HS-5 (cell line): Measurements from ENCODE around the gene C4BPA.

Experiments
- DNase-seq: peaks from one replicate; pipeline ENCODE4 v3.0.0-alpha.2; 2012; ENCODE audit warnings: low read depth

C4BPA gene

GRCh38 chr1:207077470-207078377 is 26.3 kb upstream of the C4BPA start:
- DNase-seq = peak; percentile 67

DNA sequence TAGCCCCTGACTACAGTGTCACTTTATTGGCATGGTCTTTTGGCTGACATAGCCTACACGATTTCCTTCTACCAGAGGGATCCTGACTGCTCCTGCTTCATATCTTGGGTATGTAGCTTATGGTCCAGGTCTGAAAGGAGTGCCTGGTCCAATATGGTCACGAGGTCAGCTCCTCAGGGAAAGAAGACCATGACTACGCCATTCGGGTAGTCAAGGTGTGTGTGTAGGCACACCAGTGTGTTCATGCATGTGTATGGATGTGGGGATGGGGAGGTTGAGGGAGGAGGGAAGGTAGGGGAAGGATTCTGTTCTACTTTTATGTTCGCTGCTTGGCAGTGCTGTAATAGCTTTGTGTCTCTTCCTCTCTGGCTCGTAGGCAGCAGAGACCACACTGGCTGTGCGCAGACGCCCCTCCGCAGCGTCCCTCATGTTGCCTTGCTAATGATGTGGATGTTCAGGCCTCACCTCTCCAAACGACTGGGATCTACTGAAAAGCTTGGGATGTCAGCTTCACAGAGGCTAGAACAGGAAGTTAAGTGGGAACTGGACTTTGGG is 25.4 kb upstream of the C4BPA start:
- no peak for DNase-seq

- DNase-seq = no peak
Observed at GRCh38 chr1:207079706-207080241, 24.3 kb upstream of the C4BPA start.

- no peak for DNase-seq
Observed at GRCh38 chr1:207081088-207081487, 22.9 kb upstream of the C4BPA start.

DNA sequence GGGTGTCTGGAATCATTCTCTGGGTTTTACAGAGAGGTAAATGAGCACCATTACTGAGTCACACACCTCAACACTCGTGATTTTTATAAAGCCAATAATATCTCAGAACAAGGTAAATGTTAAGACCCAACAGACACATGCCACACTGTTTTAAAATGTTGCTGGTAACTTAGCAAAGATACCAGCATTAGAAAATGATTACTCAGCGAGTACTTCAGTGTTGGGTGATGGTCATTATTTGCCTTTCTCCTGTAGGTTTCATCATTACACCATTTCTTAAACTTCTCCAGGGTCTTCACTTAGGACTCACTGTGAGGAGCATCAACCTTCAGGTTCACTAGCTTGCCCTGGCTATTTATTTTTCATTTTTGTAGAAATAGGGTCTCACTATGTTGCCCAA is 22.2 kb upstream of the C4BPA start:
- DNase-seq = no peak

DNA sequence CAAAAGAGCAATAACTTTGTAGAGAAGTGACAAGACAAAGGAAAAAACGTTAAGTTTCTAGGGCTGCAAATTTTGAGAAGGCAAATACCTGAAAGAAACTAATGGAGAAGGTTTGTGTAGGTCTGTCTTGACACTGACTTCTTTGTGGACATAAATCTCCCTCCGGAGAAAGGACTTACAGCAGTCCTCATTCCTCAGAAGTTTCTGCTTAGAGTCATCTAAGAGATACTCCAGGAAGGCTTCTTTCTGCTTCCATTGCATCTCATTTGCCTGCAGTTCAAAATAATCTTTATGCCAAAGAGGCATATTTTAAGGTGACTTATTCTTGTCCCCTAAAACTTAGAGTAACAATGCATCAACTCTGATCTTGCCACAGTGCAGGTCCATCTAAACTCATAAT is 19.8 kb upstream of the C4BPA start:
- DNase-seq = no peak

DNA sequence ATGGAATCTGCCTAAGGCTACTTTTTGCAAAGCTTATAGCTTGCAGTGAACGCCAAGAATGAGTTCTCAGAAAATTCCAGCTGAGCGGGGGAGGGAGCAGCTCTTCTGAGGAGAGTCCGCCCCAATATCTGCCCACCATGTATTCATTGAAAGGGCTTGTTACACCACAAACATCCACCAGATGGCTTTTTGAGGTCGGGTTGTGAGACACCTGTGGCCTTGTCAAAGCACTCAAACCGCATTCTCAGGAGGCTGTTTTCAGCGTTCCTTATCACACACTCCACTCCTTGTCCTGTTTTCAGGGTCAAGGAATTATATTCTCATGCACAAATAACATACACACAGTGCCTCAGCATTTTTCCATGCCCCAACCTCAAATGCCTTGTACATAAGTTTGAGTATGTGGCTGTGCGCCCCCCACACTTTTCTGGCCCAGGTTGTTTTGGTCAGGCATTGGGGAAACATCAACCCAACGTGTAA is 19.3 kb upstream of the C4BPA start:
- DNase-seq = no peak

GRCh38 chr1:207085887-207086286 is 18.1 kb upstream of the C4BPA start:
- no peak for DNase-seq

- no peak for DNase-seq
Observed at GRCh38 chr1:207088161-207088560, 15.9 kb upstream of the C4BPA start.

DNA sequence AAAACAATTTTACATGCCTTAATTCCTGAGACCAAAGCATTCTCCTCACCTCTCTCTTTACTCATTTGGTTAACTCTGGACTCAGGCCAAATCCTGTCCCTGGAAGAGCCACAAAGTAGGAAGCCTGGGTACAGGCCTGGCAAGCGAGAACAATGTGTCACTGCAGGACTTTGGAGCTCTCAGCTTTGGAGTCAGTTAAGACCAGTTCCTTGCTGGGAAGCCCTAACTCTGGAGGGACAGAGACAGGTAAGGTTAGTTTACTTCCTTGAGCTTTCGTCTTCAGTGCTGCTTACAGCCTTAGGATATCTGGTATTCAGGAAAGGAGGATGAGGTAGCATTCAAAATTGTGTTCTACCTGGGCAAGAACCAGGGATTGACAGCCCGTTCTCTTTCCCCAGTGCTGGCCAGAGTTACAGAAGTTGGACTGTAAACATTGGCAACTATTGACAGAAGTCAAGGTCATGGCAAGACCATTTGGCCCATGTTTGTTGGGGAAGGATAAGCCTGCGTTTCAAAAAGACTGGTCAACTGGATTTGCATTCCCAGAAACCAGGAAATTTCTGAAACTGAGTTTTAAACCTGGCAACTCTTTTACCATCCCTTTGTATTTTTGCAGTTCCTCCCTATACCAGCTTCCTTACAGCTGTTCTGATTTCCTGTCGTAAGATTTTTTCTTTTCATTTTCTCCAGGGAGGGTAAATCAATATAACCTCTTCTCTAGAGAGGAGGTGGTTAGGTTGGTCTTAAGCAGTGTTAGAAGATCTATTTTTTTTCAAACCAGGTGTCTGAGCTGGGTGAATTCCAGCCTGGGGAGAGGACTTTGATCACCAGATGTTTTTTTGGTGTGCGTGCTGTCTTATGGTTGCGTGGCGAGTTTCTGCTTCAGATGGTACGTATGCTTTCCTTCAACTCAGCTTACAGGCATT is 15.1 kb upstream of the C4BPA start, which contains the start of gene C4BPB:
Gene C4BPB, plus strand, starts transcription at position 160 of the 926 bp plus-strand sequence. Its CDS starts 672 bp downstream, at position 832.
- DNase-seq = no peak

DNA sequence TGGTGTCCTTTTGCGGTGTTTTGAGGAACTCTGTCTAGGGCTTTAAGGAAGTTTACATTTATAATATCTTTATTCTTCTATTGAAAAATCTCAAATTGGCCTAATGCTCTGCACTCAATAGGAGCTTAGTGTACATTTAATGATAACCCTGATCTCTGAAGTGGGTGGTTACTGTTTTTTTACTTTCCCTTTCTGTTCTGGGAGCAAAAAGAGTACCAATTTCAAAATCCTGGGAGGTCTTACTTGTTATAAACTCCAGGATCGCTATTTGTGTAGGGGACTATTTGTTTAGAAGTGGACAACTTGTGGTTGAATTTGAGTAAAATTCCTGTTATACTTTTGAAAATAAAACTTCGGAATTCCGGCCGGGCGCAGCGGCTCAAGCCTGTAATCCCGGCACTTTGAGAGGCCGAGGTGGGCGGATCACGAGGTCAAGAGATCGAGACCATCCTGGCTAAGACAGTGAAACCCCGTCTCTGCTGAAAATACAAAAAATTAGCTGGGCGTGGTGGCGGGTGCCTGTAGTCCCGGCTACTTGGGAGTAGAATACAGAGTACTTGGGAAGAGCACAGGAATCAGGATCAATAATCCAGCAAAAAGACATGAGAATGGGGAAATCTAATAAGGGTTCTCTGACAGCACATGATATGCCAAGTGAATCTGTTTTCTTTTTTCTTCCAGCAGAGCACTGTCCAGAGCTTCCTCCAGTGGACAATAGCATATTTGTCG is 14.2 kb upstream of the C4BPA start:
- no peak for DNase-seq

GRCh38 chr1:207091200-207091908 is 12.7 kb upstream of the C4BPA start:
- DNase-seq = no peak

GRCh38 chr1:207093944-207094343 is 10.1 kb upstream of the C4BPA start:
- DNase-seq = no peak

DNA sequence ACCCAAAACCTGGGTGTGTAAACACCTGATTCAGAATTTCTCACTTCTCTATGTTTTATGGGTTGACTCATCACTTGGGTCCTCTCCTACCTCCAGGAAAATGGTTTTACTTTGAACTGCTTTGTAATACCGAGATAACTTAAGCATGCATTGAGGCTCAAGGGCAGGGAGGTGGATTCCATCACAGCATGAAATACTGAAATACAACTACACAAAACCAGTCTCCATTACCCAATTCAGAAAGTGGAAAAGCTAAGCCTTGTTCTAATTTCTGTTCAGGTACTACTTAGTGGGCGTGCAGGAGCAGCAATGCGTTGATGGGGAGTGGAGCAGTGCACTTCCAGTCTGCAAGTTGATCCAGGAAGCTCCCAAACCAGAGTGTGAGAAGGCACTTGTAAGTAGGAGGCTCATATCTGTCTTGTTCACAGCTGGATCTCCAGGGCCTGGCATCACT is 6.1 kb upstream of the C4BPA start:
- DNase-seq = no peak

DNA sequence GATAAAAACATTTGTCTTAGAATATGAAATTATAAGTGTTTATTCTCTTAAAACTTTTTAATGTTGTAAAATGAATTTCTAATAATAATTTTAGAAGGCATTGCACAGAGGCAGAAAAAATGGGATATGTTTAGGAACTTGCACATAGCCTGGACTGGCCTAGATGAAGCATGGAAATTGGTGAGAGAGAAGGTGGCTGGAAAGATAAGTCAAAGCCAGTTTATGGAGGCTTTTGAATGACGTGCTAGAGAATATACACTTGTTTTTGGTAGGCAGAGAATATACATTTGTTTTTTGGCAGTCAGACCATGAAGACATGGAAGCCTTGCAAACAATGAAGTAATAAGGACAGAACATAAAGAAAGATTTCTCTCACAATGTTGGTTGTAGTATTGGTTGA is 2.3 kb upstream of the C4BPA start:
- DNase-seq = no peak

GRCh38 chr1:207102146-207102545 is 1.9 kb upstream of the C4BPA start:
- DNase-seq = no peak

DNA sequence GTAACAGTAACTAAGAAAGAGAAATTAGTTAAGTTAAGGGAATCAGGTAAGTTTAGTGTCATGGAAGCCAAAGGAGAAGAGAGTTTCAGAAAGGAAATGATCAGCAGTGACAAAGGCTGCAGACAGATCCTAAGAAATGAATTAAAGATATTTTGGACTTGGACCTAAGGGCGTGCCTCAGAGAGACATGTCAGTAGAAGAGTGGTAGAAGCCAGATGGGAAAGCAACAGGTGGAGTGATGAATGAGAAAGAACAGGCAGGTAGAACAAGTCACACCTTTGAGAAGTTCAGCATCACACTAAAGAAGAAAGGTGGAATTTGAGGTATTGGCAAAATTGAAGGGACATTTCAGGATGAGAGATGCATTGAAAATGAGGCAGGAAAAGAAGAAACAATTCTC is 1.4 kb upstream of the C4BPA start:
- DNase-seq = no peak

GRCh38 chr1:207109004-207109403 is 5.0 kb downstream of the C4BPA start:
- no peak for DNase-seq

- no peak for DNase-seq
Observed at GRCh38 chr1:207112616-207113296, 8.7 kb downstream of the C4BPA start.

DNA sequence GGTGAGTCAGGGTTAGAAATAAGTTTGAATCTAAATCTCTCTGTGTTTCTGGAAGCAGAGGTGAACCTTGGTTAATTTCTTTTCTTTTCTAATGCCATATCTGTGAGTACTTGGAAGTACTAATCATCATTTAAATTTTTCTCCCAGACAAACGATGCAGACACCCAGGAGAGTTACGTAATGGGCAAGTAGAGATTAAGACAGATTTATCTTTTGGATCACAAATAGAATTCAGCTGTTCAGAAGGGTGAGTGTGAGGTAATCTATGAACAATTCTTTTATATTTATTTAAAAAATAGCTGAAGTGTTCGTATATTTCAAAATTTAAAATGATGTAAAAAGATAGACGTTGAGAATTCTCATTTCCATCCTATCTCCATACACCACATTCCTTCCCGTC is 11.2 kb downstream of the C4BPA start:
- no peak for DNase-seq
